Eye (tissue), 1 donor: Measurements from ENCODE around the gene PDE1C.
A peak's percentile ranks its signal among the peaks of the same experiment; 100 is the strongest.
"Not testable (repeated sequence)": the region's sequence is repeated elsewhere in the genome, so short reads cannot be mapped to it uniquely, and the experiment has no call there.

Experiments used
- DNase-seq: peaks from one replicate; pipeline ENCODE4 v3.0.0-alpha.2; 2015

PDE1C gene

GRCh38 chr7:32042900-32043299 lies 27.3 kb downstream of the PDE1C start:
- DNase-seq, result no peak

GRCh38 chr7:32039000-32039756 lies 31.0 kb downstream of the PDE1C start:
- no peak for DNase-seq

GRCh38 chr7:32037650-32038198 lies 32.5 kb downstream of the PDE1C start:
- DNase-seq, result no peak

GRCh38 chr7:32036557-32036956 lies 33.6 kb downstream of the PDE1C start:
- DNase-seq, result no peak

GRCh38 chr7:32034052-32034451 lies 36.2 kb downstream of the PDE1C start:
- no peak for DNase-seq

- DNase-seq, result peak; percentile 74
These were observed 37.2 kb downstream of the PDE1C start for GRCh38 chr7:32033006-32033405.

GRCh38 chr7:32032211-32032610 lies 38.0 kb downstream of the PDE1C start:
- no peak for DNase-seq

- no peak for DNase-seq
These were observed 39.1 kb downstream of the PDE1C start for GRCh38 chr7:32030904-32031692.

- no peak for DNase-seq
These were observed 44.2 kb downstream of the PDE1C start for GRCh38 chr7:32026083-32026425.

- DNase-seq, result no peak
These were observed 44.7 kb downstream of the PDE1C start for GRCh38 chr7:32025381-32026082.

- no peak for DNase-seq
These were observed 46.8 kb downstream of the PDE1C start for GRCh38 chr7:32023376-32023775.

- no peak for DNase-seq
These were observed 47.2 kb downstream of the PDE1C start for GRCh38 chr7:32022966-32023365.

GRCh38 chr7:32020551-32021159 lies 49.6 kb downstream of the PDE1C start:
- DNase-seq, result no peak

- DNase-seq, result no peak
These were observed 51.2 kb downstream of the PDE1C start for GRCh38 chr7:32018845-32019578.

- DNase-seq, result no peak
These were observed 55.1 kb downstream of the PDE1C start for GRCh38 chr7:32015133-32015532.

- DNase-seq, result not testable (repeated sequence)
These were observed 56.7 kb downstream of the PDE1C start for GRCh38 chr7:32013471-32013870.

- DNase-seq, result no peak
These were observed 64.6 kb downstream of the PDE1C start for GRCh38 chr7:32005577-32005976.

GRCh38 chr7:32001948-32002347 lies 68.3 kb downstream of the PDE1C start:
- DNase-seq, result no peak

GRCh38 chr7:31997423-31997822 lies 72.8 kb downstream of the PDE1C start:
- no peak for DNase-seq

- DNase-seq, result no peak
These were observed 75.1 kb downstream of the PDE1C start for GRCh38 chr7:31995134-31995533.

- no peak for DNase-seq
These were observed 78.4 kb downstream of the PDE1C start for GRCh38 chr7:31991846-31992245.

- DNase-seq, result no peak
These were observed 78.8 kb downstream of the PDE1C start for GRCh38 chr7:31991406-31991805.
